Renal pelvis (tissue), 12 donors: ENCODE results near the gene MYOC. TPM values are rescaled to one million over a fixed set of nuclear protein-coding genes. Genes with fewer than 3 reads are reported as not detected.
"Not testable (repeated sequence)": the region's sequence is repeated elsewhere in the genome, so short reads cannot be mapped to it uniquely, and the experiment has no call there.

Experiments used
- DNase-seq: peaks from one replicate; pipeline ENCODE4 v3.0.0-alpha.2; 2013
- long read RNA-seq, 16 experiments: transcript quantifications; one replicate each; lab custom pipeline, GENCODE V29; 2026
- polyA plus RNA-seq, 3 donors: library from polyadenylated mRNA; unstranded; fragments of 120-200 nt; gene quantifications; one replicate each; pipeline ENCODE4 v1.2.1, GENCODE V29; 2013; ENCODE audit not compliant: insufficient read length in 3 of 3

MYOC gene
- polyA plus RNA-seq = under 1 TPM; 0.16 to 0.28 (median 0.18) TPM
- long read RNA-seq, donor 1 = 0 reads
- long read RNA-seq, donor 2 = 0 reads
- long read RNA-seq, donor 3 = 0 reads
- long read RNA-seq, donor 4 = 0 reads
- long read RNA-seq, donor 5 = 0 reads
- long read RNA-seq, donor 6 = 0 reads
- long read RNA-seq, donor 7 = 0 reads
- long read RNA-seq, donor 8 = 0 reads
- long read RNA-seq, donor 9 = 0 reads
- long read RNA-seq, donor 10 = 0 reads
- long read RNA-seq, donor 11 = 0 reads
- long read RNA-seq, donor 12 = 0 reads
- long read RNA-seq, donor 13 = 0 reads
- long read RNA-seq, donor 14 = 0 reads
- long read RNA-seq, donor 15 = 0 reads
- long read RNA-seq, donor 16 = 0 reads

DNA sequence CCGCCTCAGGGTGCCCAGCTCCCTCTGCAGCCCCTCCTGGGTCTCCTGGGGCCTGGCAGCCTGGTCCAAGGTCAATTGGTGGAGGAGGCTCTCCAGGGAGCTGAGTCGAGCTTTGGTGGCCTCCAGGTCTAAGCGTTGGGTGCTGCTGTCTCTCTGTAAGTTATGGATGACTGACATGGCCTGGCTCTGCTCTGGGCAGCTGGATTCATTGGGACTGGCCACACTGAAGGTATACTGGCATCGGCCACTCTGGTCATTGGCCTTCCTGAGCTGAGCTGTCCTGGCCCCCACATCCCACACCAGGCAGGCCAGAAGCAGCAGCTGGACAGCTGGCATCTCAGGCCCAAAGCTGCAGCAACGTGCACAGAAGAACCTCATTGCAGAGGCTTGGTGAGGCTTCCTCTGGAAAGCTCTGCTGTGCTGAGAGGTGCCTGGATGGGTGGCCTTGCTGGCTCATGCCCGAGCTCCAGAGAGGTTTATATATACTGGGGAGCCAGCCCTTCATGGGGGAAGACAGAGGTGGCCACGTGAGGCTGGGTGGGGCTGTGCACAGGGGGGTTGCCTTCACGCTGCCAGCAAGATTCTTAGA, at the start of gene MYOC:
MYOC (minus strand) TSS at position 455 of the 589 bp plus-strand sequence; CDS start at position 378, 77 bp downstream.
- no peak for DNase-seq

DNA sequence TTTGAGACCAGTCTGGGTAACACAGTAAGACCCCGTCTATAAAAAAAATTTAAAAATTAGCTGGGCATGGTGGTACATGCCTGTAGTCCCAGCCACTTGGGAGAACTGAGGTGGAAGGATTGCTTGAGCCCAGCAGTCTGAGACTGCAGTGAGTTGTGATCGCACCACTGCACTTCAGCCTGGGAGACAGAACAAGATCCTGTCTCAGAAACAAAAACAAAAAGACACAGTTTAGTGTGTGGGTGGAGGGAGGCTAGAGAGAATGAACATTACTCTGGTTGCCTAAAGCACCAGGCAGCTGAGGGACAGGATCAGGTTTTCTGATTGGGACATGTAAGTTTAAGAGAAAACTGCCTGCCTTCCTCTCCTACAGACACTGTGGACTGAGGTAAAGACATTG, 47.0 kb upstream of the MYOC start:
- DNase-seq = peak; percentile 31

DNA sequence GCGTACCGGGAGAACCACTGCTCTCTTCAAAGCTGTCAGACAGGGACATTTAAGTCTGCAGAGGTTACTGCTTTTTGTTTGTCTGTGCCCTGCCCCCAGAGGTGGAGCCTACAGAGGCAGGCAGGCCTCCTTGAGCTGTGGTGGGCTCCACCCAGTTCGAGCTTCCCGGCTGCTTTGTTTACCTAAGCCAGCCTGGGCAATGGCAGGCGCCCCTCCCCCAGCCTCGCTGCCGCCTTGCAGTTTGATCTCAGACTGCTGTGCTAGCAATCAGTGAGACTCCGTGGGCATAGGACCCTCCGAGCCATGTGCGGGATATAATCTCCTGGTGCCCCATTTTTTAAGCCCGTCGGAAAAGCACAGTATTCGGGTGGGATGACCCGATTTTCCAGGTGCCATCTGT, 43.3 kb upstream of the MYOC start:
- not testable (repeated sequence) for DNase-seq

DNA sequence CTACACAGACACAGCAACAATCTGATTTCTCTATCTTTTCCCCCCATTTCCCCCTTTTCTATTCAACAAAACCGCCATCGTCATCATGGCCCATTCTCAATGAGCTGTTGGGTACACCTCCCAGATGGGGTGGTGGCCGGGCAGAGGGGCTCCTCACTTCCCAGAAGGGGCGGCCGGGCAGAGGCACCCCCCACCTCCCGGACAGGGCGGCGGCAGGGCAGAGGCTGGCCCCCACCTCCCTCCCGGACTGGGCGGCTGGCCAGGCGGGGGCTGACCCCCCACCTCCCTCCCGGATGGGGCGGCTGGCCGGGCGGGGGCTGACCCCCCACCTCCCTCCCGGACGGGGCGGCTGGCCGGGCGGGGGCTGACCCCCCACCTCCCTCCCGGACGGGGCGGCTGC, 41.1 kb upstream of the MYOC start:
- DNase-seq = not testable (repeated sequence)

DNA sequence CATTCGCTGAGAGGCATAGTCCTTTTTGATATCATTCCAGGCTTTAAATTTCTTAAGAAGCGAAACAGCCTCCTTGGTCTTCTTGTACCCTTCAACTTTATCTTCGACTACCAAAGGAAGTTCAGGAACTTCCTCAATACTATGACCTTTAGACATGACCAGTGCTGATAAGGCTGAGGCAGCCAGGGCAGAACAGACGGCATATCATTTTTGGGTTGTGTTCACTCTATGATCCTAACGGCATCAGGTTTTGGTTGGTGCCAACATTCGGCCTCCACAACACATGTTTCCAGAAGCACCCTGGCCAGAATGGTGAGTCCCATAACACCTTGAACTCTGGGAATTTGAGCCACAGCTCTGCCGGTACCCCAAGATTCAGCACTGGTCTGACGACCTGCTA, 31.4 kb upstream of the MYOC start:
- no peak for DNase-seq

DNA sequence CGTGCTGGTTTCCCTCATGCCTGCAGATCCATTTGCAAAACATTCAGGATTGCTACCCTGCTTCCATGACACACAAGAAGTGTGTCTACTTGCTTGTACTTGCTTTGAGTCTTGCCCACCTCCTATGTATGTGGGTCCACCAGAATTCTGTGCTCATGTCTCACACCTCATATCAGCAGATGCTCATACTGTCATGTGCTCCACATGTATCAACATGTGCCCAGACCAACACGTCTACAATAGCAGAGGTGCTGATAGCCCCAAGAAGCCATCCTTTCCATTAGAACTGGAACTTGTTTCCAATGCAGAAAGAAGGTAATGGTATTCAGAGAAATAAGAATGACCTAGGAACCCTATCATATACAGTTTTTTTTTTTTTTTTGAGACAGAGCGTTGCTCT, 27.9 kb upstream of the MYOC start:
- no peak for DNase-seq

DNA sequence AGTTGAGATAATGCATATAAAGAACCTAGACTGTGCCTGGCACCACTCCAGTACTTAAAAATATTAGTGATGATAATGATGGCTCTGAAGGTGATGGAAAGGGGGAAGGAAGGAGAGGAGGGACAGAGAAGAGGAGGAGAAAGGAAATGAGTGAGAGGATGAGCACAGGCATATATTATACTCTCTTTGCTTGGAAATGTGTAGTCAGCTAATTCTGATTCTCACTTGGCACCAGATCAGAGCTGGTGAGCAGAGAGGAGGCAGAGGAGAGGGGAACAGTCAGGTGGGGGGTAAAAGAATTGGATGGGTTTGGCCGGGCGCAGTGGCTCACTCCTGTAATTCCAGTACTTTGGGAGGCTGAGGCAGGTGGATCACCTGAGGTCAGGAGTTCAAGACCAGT, 24.3 kb upstream of the MYOC start:
- no peak for DNase-seq

DNA sequence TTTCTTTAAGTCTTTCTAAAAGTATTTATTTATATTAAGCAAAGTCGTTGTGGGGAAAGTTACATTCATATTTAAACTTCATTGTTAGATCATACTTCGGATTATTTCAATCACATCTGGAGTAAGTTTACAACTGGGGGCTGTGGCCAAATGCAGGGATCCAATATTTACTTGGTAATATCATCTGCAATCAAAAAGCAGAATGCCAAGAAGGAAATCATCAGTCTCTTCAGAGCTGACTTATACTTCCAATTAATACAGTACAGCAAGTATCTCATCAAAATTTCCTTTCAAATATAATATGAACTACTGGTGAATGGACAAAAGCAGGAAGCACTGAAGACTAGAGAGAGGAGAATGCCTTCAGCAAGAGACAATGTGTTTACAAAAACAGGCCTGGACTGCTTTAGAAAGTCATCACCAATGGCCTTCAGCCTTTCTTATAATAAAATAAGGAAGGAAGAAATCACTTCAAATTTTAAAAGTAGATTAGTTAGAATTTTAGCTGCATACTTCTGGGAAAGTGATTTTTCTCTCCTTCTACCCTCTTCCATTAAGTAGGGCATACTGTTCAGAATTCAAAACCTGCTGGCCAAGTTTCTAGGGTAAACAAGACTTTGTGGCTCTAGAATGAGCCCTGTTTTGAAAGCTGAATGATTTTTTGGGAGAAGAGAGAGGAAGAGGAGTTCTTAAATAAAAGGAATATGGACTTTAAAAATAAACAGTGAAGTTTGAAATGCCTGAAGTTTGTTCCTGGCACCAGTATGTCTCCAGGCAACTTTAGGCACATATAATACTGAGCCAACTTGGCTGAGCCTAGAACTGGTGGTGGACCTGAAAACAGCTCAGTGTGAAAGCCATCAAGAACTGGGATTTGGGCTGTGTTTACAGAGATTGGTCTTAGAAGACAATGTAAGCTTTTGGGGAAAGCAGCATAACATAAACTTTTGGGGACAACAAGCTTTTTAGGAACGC, 22.2 kb upstream of the MYOC start:
- DNase-seq = no peak

DNA sequence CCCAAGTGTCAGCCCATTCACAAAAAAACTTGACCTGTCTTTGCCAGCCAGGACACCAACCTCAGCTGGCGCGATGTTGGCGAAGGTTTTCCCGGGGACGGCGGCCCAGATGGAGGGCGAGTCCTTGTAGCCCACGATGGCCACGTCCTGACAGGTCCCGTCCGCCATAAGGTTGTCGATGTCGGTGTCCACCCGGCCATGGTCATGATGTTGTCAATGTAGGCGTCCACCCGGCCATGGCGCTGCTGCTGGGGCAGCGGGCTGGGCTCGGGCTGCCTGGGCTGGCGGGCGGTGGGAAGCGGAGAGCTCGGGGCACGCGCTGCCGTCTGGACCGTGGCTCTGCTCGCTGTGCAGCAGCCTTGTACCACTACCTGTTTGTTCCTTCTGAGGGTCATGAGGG, 18.3 kb upstream of the MYOC start:
- DNase-seq = no peak

DNA sequence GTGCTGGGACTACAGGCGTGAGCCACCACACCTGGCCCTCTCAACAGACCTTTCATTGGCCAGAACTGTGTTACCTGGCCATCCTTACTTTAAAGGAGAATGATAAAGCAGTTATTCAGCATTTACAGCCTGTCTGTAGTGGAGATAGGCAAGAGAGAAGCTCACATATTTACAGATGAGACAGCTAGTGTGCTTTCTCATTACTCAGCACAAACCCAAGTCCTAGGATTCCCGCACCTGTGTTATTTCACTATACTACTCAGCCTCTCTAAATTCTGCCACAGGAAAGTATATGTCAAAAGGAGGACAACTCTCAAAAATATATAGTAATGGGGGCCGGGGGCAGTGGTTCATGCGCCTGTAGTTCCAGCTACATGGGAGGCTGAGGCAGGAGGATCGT, 15.9 kb upstream of the MYOC start:
- DNase-seq = no peak

DNA sequence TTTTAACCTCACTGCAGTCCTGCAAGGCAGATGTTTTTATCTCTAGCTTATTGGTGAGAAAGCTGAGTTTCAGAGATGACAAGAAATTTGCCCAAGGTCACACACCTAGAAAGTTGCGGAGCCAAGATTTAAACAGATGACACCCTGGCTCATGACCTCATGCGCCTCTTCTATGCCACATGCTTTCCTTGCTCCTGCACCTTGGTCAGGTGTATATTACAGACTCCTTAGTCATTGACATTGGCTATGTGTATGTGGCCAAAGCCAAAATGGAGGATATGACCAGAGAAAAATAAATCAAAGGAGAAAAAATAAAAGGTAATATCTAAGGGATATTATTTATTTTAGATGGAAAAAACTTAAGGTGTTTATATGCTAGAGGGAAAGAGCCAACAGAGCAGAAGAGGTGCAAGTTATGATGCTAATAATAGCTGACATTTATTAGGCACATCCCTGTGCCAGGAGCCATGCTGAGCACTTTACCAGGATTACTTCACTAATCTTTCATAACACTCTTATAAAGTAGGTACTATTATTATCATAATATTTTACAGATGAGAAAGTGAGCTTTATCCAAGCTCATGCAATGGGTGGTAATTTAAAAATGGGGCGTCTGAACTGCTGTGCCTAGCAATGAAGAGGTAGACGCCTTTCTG, 13.8 kb upstream of the MYOC start:
- DNase-seq = no peak

DNA sequence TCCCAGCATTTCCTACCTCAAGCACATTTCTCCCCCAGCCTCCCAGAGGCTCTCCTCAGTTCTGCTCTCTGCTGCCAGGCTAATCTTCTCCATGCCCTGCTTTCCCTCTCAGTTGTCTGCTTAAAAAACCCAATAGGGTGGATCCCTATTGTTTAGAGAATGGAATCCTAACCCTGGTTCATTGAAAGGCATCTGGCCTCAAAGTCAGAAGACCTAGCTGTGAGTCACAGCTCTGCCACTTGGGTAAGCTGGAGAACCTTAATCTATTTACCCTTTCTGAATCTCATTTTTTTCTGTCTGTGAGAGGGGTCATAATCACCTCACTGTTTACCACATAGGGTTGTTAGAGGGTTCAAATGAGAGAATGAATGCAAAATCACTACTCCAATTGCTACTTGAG, 12.5 kb upstream of the MYOC start:
- DNase-seq = no peak

DNA sequence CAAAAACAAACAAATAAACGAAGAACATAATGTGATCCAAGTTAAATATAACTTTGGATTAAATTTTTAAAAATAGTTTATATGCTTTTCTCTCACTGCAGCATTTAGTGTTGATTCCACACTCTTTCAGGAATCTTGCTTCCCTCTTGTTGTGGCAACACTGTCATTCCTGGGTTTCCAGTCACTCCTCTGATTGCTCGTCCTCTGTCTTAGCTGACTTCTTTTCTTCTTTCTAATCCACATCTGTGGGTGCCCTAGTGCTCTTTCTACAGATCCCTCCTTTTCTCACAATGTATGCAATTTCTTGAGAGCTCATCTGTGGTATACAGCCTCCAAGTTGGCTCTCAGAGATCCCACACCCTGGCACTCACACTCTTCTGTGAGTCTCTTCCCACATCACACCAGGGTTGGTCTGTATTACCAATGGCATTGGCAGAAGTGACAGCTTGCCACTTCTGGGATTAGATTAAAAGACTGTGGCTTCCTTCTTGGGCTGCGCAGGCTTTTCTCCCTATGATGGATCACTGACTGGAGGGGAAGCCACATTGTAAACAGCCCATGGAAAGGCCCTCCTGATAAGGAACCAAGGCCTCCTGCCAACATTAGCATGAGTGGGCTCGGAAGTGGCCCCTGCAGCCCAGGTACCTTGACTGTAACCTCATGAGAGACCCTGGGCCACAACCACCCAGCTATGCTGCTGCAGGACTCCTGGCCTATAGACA, 11.5 kb upstream of the MYOC start:
- DNase-seq = no peak

DNA sequence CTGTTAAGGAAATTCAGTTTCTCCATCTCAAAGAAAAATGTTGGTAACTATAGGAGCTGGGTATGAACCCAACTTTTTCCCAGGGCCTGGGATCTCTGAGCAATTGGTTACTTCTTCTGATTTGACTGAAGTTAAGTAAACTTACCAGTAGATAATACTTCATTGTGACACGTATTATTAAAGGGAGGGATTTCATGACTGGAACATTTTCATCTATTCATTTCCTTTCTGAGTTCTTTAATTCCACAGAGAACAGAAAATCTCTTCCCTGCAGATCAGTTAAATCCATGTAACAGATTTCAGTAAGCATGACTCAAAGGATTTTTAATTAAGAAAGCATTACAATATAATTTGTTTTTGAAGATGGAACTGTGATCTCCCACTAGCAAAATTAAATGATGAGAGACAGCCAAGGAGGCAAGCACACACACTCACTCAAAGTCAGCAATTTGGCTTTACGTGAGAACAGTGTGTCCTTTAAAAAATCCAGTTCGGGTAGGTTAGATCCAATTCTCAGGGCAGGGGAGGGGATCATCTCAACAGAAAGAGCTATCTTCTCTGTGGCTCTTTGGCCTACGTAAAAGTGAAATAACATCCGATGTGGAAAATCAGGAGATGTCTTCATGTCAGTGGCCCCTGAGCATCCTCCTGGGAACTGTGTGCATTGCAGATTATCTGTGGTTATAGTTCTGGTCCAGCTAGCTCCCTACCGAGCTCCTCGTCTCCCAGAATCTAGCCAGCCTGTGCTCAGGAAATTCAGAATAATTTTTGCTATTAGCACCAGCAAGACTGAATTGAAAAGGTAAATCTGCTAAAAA, 10.8 kb upstream of the MYOC start:
- no peak for DNase-seq

DNA sequence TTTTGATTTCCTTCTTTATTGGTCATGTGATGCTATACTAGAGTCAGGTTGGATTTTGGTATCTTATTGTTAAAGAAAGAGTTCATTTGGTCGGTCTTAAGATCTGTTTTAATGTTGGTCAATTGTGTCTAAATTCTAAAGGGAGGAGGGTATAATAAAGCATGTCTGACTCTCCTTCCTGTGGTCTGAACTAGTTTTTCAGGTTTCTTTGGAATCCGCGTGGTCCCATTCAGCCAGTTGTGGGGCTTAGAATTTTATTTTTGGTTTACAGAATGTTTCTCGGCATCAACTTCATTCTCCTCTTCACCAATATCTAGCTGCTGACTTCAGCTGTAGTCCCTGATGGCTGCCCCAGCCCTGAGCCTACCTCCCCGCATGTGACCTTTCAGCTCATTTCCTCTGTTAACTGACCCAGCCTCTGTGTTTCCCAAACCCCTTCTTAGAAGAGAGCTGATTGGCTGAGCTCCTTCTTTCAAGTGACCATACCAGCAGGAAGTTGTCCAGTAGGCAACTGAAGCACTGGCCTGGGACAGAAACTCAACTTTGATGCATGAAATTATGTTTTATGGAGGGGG, 8.7 kb upstream of the MYOC start:
- DNase-seq = no peak

DNA sequence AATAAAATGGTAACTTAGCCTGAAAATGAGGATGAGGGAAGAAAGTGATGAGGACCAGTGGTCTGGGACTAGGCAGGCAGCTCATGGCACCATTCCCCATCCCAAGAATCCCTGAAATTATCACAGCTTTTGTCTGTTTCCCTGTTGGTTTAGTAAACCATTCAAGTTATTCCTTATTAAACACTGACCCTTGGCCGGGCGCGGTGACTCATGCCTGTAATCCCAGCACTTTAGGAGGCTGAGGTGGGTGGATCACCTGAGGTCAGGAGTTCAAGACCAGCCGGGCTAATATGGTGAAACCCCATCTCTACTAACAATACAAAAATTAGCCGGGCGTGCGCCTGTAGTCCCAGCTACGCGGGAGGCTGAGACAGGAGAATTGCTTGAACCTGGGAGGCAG, 3.7 kb upstream of the MYOC start:
- DNase-seq = not testable (repeated sequence)

DNA sequence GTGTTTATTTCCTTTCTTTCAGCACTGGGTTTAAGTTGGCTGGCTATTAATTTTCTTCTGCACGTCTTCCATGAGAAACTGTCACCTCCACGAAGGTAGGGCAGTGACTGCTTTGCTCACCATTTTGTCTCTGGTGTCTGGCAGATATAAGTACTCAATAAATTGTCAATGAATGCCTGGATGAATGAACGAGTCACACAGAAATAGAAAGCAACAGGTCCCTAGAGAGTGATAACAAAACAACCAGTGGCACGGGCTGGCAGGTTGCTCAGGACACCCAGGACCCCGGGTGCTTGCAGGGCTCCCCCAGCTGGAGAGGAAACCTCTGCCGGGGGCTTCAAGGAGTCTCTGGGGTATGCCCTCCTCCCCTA, 3.2 kb upstream of the MYOC start:
- no peak for DNase-seq

DNA sequence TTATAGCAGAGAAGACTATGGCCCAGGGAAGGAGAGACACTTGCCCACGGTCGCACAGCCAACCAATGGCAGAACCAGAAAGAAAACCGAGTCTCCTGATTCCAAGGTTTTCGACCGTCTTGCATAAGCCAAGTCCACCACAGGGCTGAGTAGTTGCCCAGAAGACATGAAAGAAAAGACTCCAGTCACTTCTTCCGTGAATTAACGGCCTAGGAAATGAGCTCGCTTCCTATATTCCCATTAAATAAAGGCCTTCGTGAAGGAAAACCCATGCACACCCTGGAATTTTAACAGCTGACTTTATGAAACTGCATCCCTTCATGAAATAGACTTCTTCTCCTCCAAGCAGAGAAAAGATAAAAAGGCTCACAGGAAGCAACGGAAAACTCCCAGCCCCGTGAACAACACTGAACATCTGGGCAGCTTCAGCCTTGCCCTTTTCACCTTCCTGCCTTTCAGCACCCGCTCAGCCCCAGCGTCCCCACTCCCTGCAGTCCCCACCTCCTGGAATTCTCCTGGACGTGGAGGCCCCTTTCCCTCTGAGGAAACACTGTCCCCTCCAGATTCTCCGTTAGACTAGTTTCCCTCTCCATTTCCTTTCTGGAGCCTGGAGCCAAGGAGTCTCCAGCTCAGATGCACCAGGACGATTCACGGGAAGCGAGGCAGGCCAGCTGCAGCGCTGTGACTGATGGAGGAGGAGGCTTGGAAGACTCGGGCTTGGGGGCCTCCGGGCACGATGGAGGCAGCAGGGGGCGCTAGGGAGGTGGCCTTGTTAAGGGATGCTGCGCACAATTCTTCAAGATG, 2.7 kb upstream of the MYOC start:
- peak; percentile 57 for DNase-seq

DNA sequence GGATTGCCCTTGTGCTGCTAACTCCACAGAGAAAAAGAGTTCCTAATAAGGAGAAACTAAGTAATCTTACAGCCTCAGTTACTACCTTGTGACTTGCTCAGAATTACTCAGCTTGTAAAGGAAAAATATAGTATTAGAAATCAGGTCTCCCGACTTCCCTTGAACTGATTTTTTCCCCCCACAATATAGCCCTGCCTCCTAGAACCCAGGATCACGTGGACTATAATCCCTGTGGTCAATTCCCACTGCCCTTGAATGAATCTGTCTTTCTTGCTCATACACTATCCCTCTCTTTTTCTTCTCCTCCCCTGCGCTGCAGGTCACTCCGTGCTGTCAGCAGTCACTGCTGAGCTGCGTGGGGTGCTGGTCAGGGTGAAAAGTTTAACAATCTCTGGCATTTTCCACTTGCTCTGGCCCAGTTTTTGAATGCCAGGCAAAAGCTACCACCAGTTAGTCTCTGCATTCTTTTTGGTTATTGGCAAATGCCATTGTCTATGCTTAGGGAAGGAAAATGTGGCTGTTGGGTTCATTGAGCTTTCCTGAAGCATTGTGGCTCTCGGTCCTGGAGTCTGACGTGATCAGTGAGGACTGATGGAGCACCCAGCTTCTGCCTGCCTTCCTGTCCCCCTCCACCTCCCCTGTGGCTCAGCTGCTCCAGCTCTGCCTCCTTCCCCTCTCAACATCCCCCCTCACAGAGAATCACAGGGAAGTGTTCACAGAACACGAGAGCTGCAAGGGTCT, 1.9 kb upstream of the MYOC start:
- no peak for DNase-seq
